ENCODE results near the gene EXOSC10. TPM values are rescaled to one million over a fixed set of nuclear protein-coding genes. Genes with fewer than 3 reads are reported as not detected.
"Not testable (repeated sequence)": the region's sequence is repeated elsewhere in the genome, so short reads cannot be mapped to it uniquely, and the experiment has no call there.

The EXOSC10 gene
- total and polyA plus RNA-seq, 8 donors: 42.9 to 116 (median 104) TPM

DNA sequence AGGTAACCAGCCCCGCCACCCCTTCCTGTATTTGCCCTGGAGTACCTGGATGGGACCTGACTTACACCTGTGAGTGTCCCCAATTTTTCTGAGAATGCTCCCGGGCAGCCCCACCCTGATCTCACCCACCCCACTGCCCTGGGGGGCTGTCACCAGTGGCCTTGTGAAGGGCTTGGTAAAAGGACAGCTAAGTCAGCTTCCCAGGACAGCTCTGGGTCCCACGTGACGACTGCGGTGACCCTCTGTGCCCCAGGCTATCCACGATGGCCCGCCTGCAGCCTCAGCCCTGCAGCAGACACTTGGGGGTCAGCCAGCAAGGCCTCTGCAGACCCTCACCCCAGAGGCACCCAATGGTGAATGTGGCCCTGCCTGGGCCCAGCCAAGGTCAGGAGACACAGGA, 45.5 kb downstream of the EXOSC10 start:
- no peak overlapping the region for H3K4me3 ChIP-seq
- peaks cover 8 to 23% of the 10 kb centered on the region in 2 donors for H3K4me1 ChIP-seq
- ATAC-seq (no peak), DNase-seq (no peak)
- TF ChIP-seq CTCF (IDR thresholded peaks at IDR 0.05): no peak
- H3K27me3 ChIP-seq: peaks cover 0 to 8% of the 10 kb centered on the region in 2 donors
- intact Hi-C loops (cut with DNase I): no loop called here
- no peak overlapping the region for H3K27ac ChIP-seq
- H3K9me3 ChIP-seq: no peaks in the 10 kb centered on the region
- H3K36me3 ChIP-seq: peaks cover 0 to 43% of the 10 kb centered on the region in 2 donors

- no peak overlapping the region for H3K27ac ChIP-seq
- no peaks in the 10 kb centered on the region for H3K9me3 ChIP-seq
- peaks cover 0 to 43% of the 10 kb centered on the region in 2 donors for H3K36me3 ChIP-seq
- peak; percentile 38 for ATAC-seq
- no peak for DNase-seq
- no peak for TF ChIP-seq CTCF (IDR thresholded peaks at IDR 0.05)
- intact Hi-C loops (cut with DNase I): no loop called here
- H3K4me1 ChIP-seq: peaks cover 3 to 19% of the 10 kb centered on the region in 2 donors
- peaks cover 0 to 8% of the 10 kb centered on the region in 2 donors for H3K27me3 ChIP-seq
- no peak overlapping the region for H3K4me3 ChIP-seq
These were observed 45.9 kb downstream of the EXOSC10 start for GRCh38 chr1:11053758-11054137.

DNA sequence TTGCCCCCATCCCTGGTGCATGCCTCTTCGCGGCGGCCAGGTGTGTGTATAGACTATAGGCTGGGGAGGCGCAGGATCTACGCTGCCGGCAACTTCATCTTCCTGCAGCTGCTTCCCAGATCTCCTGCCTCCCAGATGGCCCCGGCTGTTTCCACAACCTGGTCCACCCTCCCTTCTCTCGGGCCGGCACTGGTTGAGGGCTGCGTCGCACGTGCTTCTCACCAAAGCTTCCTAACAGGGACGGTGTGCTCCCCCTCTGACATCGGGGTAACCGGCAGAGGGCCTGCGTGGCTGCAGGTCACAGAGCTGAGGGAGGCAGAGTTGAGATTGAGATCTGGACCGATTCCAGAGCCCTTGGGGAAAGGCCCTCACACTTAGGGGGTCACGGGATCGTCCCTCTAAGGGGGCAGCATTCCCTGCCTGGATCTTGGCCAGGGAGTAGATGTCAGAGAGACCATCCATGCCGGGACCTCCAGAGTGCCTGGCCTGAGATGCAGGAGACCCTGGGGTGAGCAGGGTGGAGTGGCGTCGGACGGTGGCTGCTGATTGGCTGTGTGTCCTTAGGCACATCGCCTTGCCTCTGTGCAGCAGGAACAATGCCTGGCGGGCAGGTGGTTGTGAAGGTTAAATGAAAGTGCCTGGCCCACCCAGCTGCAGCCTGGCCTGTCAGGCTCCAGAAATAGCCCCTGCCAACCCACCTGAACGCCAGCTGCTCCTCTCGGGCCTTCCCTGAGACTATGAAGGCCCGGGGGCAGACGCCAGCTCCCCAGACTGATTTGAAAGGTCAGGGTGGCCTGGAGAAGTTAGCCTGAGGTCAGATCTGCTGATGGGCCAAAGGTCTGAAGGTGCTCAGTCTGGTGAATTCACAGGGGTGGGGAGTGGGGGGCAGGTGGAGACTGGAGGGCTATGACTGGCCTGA, 46.6 kb downstream of the EXOSC10 start:
- no peak for TF ChIP-seq CTCF (IDR thresholded peaks at IDR 0.05)
- ATAC-seq: peak; percentile 16
- Histone ChIP-seq H3K9me3 (no peaks in the 10 kb centered on the region), H3K4me3 (no peak overlapping the region), H3K36me3 (peaks cover 0 to 43% of the 10 kb centered on the region in 2 donors), H3K27ac (no peak overlapping the region), H3K4me1 (peaks cover 0 to 13% of the 10 kb centered on the region in 2 donors), H3K27me3 (peaks cover 0 to 8% of the 10 kb centered on the region in 2 donors)
- intact Hi-C loops (cut with DNase I): no loop called here
- no peak for DNase-seq

GRCh38 chr1:11051781-11052511, 47.7 kb downstream of the EXOSC10 start:
- H3K4me3 ChIP-seq: no peak overlapping the region
- TF ChIP-seq CTCF (IDR thresholded peaks at IDR 0.05): no peak
- DNase-seq (no peak), ATAC-seq (no peak)
- no peak overlapping the region for H3K27ac ChIP-seq
- peaks cover 0 to 8% of the 10 kb centered on the region in 2 donors for H3K27me3 ChIP-seq
- intact Hi-C loops (cut with DNase I): no loop called here
- H3K36me3 ChIP-seq: peaks cover 0 to 33% of the 10 kb centered on the region in 2 donors
- H3K4me1 ChIP-seq: peaks cover 0 to 12% of the 10 kb centered on the region in 2 donors
- H3K9me3 ChIP-seq: no peaks in the 10 kb centered on the region

DNA sequence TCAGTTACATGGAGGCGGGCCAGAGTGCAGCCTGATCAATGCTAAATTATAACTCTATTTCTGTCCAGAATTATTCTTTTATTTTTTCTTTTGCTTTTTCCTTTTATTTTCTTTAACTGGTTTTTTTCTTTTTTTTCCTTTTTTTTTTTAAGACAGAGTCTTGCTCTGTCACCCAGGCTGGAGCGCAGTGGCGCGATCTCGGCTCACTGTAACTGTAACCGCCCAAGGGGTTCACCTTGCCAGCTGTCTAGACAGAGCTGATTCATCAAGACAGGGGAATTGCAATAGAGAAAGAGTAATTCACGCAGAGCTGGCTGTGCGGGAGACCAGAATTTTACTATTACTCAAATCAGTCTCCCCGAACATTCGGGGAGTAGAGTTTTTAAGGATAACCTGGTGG, 48.5 kb downstream of the EXOSC10 start:
- H3K4me3 ChIP-seq; ATAC-seq; DNase-seq; H3K27me3 ChIP-seq; intact Hi-C loops (cut with DNase I); H3K9me3 ChIP-seq; H3K27ac ChIP-seq: not testable (repeated sequence)
- H3K36me3 ChIP-seq: peaks cover 0 to 25% of the 10 kb centered on the region in 2 donors
- H3K4me1 ChIP-seq: peaks cover 0 to 12% of the 10 kb centered on the region in 2 donors
